ENCODE results near the gene C2orf74.

DNA sequence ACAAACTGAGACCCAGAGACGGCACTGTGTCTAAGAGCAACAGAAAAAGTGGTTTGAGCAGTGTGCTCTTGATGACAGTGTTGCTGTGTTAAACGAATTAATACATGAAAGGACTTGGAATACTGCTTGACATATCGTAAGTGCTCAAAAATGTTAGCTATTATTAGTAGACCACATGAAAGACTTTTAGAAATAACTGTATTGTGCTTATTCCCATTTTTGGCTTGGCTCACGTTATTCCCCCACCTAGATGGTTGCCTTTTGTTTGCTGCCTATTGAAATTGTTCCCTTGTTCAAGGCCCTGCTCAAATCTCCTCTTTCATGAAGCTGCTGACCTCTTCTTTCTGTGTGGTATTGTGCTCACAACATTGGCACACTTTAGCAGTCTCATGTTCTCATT lies 27.8 kb upstream of the C2orf74 start:
- TF ChIP-seq GATA3 (IDR thresholded peaks at IDR 0.05; ENCODE audit: low read depth, low read length) (no peak), GATA2 (IDR thresholded peaks at IDR 0.05; ENCODE audit: low read depth, low read length) (no peak)
